IPS-NIHi7 (cell line): ENCODE measurements around the gene FBXL4.
"Not testable (repeated sequence)": the region's sequence is repeated elsewhere in the genome, so short reads cannot be mapped to it uniquely, and the experiment has no call there.

Source experiments
- DNase-seq: peaks from one replicate; pipeline ENCODE4 v3.0.0; 2012; ENCODE audit warnings: mixed read lengths; ENCODE audit errors: extremely low spot score

The FBXL4 gene

GRCh38 chr6:98945311-98946115 is 2.2 kb downstream of the FBXL4 start:
- no peak for DNase-seq

- DNase-seq: no peak
Observed at GRCh38 chr6:98944598-98945081, 3.1 kb downstream of the FBXL4 start.

- no peak for DNase-seq
Observed at GRCh38 chr6:98944168-98944567, 3.6 kb downstream of the FBXL4 start.

- DNase-seq: no peak
Observed at GRCh38 chr6:98942263-98942803, 5.4 kb downstream of the FBXL4 start.

- no peak for DNase-seq
Observed at GRCh38 chr6:98941319-98941718, 6.4 kb downstream of the FBXL4 start.

- DNase-seq: no peak
Observed at GRCh38 chr6:98937351-98937750, 10.4 kb downstream of the FBXL4 start.

- no peak for DNase-seq
Observed at GRCh38 chr6:98932381-98932780, 15.4 kb downstream of the FBXL4 start.

GRCh38 chr6:98931696-98932095 is 16.1 kb downstream of the FBXL4 start:
- DNase-seq: no peak

GRCh38 chr6:98929498-98930060 is 18.2 kb downstream of the FBXL4 start:
- DNase-seq: no peak

GRCh38 chr6:98928688-98929087 is 19.1 kb downstream of the FBXL4 start:
- no peak for DNase-seq

- no peak for DNase-seq
Observed at GRCh38 chr6:98927534-98927933, 20.2 kb downstream of the FBXL4 start.

- no peak for DNase-seq
Observed at GRCh38 chr6:98925831-98926230, 21.9 kb downstream of the FBXL4 start.

GRCh38 chr6:98924647-98925046 is 23.1 kb downstream of the FBXL4 start:
- no peak for DNase-seq

- DNase-seq: no peak
Observed at GRCh38 chr6:98920904-98921431, 26.8 kb downstream of the FBXL4 start.

GRCh38 chr6:98910946-98911345 is 36.8 kb downstream of the FBXL4 start:
- DNase-seq: not testable (repeated sequence)

- DNase-seq: no peak
Observed at GRCh38 chr6:98909236-98909635, 38.5 kb downstream of the FBXL4 start.

GRCh38 chr6:98906342-98906741 is 41.4 kb downstream of the FBXL4 start:
- not testable (repeated sequence) for DNase-seq

- no peak for DNase-seq
Observed at GRCh38 chr6:98905759-98906158, 42.0 kb downstream of the FBXL4 start.

- no peak for DNase-seq
Observed at GRCh38 chr6:98904096-98904495, 43.6 kb downstream of the FBXL4 start.

- no peak for DNase-seq
Observed at GRCh38 chr6:98900706-98901105, 47.0 kb downstream of the FBXL4 start.

- no peak for DNase-seq
Observed at GRCh38 chr6:98894810-98895209, 52.9 kb downstream of the FBXL4 start.

- no peak for DNase-seq
Observed at GRCh38 chr6:98887650-98888049, 60.1 kb downstream of the FBXL4 start.

GRCh38 chr6:98885330-98885729 is 62.4 kb downstream of the FBXL4 start:
- DNase-seq: no peak
